Stromal cell of bone marrow (primary cell): Measurements from ENCODE around the gene SF3B2.
"Not testable (repeated sequence)": the region's sequence is repeated elsewhere in the genome, so short reads cannot be mapped to it uniquely, and the experiment has no call there.

Experiments
- DNase-seq: peaks from one replicate; pipeline ENCODE4 v3.0.0-alpha.2; 2012; ENCODE audit warnings: low read depth

SF3B2 gene

DNA sequence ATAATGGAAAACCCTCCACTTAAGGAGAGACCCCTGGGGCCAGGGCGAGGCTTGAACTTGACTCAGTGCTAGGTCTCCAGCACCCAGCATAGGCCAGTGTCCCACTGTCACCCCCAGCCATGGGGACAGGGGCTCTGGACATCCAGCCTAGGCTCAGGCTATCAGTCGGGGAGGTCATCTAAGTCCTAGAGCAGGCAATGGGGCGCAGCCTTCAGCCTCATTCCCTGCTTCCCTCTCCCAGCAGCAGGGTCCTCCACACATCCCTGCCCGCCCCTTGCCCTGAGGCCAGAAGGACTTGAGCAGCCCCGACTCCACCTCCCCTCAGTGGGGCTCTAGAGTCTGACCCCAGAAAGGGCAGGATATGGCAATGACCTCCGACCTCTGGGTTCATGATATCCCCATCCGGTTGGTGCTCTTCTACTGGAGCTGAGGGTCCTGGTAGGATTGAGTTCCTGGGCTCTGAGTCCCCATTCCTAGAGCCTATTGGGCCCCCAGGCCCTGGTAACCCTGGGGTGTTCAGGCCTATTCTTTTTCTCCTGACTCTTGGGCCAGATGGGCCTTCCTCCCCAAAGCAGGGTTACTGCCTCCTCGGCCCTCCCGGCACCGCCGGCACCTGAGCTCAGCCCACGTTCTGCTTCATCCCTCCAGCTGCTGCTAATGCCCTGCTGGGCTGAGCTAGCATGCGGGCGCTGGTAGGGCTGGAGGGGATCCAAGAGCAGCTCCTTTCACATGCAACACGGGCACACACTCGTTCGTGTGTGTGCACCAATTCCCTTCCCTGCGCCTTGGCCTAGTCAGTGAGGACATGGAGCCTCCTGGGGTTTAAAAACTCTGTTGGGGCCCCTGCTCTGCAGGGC is 36.0 kb upstream of the SF3B2 start:
- DNase-seq, result no peak

DNA sequence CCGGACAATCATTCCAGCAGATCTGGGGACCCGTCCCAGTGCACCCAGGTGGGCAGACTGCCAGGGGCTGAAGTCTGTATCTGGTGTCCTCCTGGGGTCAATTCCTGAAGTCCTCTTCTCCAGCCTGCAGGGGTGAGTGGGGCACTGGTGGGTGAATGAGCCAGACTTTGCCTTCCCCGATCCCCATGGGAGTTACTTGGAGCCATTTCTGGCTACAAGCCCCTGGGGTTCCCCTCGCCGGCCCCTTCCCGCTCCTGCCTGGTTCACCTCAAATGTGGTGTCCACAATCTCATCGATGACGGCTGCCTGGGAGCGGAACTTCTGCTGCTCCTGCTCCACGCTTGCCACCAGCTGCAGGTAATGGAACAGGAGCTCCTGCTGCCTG is 35.4 kb upstream of the SF3B2 start:
- no peak for DNase-seq

DNA sequence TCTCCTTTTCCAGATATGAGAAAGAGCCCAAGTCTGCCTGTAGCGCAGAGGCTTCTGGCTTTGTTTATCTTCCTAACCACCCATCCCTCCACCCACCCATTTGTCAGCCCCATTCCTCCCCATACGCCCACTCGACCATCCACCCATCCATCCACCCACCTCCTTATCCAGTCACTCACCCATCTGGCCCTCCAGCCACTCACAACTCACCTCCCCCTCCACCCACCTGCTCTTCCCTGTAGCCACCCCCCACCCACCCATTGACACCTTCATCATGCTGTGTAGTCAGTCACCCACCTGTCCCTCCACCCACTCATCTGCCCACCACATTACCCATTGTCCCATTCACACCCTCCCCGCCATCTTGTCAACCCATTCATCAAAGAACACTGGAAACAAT is 34.8 kb upstream of the SF3B2 start:
- DNase-seq, result no peak

DNA sequence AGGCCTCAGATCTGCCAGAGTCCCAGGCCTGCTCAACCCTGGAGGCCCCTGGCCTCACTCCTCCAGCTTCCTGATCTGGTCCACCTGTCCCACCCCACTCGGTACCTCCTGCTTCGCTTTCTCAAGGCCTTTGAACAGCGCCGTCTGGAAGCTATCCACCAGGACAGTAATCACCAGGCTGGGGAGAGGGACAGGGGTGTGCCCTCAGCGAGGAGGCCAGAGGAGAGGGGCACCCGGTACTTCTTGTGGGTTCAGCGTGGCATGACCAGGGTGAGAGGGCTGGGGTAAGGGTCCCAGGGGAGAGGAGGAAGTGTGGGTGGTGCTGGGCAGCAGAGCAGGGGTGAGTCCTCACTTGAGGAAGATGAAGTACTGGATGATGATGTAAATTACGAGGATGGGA is 32.0 kb upstream of the SF3B2 start:
- no peak for DNase-seq

DNA sequence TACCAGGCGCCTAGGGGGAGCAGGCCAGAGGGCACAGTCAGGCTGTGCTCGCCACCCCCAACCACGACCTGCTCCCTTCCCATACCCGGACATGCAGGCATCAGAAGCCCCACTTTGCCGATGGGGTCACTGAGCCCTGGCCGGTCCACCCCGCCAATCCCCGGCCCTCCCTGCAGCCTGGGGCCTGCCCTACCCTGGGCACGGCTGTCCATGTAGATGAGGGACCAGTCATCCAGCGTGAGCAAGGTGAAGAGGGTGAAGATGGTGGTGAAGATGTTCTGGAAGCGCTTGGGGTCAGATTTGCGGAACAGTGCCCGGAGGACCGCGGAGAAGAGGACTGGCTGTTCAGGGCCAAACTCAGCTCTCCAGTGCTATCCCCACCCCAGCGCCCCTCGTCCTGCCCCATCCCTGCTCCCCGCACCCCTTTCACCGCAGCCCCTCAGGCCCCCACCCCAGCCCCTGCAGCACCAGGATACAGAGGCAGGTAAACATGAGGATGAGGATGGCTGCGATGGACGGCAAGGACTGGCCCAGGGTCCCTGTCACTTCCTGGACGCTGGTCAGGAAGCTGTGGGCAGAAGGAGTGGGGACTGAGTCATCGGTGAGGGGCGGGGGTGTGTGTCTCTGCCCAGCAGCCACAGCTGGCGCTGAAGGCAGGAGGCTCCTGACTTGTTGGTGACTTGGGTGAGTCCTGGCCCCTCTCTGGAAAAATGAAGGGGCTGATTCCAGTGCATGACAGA is 31.4 kb upstream of the SF3B2 start:
- peak; percentile 47 for DNase-seq

DNA sequence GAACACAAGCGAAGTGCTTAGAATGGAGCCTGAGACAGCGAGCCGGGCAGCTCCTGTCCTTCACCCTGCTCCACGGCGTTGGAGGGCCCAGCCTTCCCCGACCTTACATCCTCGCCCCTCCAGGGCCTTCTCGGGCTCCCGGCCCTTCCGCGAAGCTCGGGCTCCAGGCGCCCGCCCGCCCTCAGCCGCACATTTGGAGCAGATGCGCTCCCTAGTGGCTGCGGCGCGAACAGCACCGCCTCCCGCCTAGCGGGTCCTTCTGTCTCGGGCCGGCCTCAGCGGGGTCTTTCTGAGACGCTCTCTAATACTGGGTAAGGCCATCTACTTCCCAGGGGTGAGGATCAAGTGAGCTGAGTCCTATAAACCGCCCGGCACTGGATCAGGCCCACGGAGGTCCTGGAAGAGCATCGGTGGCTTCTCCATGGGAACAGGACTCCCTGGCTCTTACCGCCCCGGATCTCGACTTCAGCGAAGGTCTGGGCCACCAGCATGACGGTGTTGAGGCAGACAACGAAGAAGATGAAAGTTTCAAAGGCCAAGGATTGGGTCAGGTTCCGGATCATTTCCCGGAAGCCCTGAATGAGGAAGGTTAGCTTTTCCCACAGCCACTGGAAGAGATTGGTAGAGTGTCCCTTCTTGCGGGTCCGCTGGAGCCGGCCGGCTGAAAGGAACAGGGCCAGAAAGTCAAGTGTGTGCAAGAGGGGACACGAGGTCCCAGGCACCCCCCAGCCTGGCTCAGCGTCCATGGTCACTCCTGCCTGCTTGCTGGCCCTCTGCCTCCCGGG is 29.6 kb upstream of the SF3B2 start:
- peak; percentile 24 for DNase-seq

DNA sequence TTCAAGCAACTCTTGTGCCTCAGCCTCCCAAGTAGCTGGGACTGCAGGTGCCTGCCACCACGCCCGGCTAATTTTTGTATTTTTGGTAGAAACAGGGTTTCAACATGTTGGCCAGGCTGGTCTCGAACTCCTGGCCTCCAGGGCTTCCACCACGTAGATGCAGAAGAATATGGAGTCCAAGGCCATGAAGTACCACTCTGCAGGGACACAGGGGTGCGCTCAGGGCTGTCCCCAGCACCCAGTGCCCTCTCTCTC is 29.1 kb upstream of the SF3B2 start:
- not testable (repeated sequence) for DNase-seq

DNA sequence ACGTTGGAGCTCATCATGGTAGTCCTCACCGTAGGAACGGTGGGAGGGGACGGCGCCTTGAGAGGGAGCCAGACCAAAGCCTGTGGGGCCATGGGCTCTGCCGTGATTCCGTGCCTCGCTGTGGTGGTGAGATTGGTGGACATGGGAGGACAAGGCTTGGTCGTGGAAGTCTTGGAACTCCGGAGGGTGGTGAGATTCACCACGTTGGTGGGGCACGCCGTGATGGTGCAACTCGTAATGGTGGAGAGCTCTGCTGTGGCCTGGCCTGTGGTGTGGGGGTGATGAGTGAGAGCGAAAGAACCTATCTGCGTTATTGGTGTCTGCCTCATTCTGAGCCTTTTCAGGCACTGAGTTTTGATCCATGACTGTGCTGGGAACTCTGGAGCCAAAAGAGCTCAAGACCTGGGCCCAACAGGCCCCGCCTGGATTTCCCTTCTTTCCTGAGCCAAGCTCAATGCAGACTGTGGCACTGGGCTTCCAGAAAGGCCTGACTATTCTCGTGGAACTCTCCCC is 26.1 kb upstream of the SF3B2 start, which contains the start of gene CATSPER1:
Gene CATSPER1, minus strand, starts transcription at position 463 of the 513 bp plus-strand sequence. Its CDS starts 100 bp downstream, at position 363.
- no peak for DNase-seq

DNA sequence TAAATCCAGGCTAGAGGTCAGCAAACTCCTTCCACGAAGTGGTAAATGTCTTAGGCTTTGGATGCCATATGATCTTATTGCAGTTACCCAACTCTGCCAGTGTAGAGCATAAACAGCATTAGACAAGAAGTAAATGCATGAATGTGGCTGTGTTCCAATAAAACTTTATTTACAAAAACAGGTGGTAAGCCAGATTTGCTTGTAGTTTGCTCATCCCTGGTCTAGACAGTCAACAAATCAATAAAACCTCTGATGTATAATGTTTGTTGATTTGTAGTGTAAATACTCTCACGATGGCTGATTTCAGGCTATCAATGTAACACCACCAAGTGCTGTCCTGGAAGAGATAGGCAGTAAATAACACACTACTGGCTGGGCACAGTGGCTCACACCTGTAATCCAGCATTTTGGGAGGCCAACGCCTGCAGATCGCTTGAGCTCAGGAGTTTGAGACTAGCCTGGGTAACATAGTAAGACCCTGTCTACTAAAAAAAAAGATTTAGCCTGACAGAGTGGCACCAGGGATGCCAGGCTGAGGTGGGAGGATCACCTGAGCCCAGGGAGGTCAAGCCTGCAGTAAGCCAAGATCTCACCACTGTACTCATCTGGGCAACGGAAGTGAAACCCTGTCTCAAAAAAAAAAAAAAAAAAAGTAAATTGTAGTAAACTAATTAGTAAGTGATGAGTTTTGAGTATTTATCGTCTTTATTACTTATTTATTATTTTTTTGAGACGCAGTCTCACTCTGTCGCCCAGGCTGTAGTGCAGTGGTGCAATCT is 19.0 kb upstream of the SF3B2 start:
- DNase-seq, result no peak

DNA sequence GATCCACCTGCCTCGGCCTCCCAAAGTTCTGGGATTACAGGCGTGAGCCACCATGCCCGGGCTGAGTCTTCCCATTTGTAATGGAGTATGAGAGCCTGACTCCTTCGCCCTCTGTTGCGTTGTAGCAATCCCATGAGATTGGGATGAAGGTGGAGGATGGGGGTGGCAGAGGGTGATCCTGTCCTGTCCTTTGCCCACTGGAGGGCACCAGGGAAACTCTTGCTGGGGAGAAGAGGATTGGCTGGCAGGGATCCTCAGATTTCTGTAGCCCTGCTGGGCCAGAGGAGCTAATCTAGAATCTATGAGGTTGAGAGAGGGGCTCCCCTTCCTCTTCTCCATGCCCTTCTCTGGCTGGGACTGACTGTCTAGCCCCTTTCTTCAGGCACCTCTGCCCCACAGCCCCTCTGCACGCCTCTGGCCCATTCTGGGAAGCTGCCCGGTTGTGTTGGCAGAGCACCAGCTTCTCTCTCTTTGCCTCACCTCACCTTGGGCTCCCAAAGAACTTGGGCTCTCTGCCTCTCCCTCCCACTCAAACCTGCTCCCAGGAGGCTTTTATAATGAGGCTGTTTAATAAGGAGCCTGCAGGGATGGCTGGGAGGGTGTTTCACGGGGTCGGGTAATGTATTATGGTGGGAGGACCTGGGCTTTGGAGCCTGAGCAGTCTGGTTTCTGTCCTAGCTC is 16.4 kb upstream of the SF3B2 start:
- DNase-seq, result no peak

DNA sequence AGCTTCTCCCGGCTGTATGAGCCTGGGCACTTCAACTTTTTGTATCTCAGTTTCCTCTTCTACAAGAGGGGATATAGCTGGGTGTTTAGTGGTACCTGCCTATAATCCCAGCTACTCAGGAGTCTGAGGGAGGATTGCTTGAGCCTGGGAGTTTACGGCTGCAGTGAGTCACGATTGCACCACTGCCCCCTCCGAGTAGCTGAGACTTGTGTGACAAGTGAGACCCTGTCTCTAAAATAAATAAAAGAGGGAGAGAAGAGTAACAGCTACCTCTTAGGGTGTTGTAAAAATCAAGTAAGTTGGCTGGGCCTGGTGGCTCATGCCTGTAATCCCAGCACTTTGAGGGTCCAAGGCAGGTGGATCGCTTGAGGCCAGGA is 15.8 kb upstream of the SF3B2 start:
- no peak for DNase-seq

DNA sequence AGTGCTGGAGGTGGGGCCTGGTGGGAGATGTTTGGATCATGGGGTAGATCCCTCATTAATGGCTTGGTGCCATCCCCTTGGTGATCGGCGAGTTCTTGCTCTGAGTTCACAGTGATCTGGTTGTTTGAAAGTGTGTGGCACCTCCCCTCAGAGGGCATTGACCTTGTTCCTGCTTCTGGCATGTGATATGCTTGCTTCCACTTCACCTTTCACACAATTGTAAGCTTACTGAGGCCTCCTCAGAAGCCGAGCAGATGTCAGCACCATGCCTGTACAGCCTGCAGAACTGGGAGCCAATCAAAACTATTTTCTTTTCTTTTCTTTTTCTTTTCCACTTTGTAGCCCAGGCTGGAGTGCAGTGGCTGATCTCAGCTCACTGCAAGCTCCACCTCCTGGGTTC is 14.8 kb upstream of the SF3B2 start:
- no peak for DNase-seq

DNA sequence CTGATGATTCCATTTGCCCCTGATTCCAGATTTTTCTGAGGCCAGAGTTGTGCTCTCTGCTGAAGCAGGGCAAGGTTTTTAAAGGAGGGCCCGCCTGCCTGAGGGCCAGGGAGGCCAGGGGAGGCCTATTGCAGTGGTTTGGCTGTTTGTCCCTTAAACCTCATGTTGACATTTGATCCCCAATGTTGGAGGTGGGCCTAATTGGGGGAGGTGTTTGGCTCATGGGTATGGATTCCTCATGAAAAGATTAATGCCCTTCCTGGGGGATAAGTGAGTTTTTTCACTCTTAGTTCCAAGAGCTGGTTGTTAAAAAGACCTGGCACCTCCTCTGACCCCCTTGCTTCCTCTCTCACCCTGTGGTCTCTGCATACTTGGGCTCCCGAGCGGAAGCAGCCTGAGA is 12.4 kb upstream of the SF3B2 start:
- no peak for DNase-seq

DNA sequence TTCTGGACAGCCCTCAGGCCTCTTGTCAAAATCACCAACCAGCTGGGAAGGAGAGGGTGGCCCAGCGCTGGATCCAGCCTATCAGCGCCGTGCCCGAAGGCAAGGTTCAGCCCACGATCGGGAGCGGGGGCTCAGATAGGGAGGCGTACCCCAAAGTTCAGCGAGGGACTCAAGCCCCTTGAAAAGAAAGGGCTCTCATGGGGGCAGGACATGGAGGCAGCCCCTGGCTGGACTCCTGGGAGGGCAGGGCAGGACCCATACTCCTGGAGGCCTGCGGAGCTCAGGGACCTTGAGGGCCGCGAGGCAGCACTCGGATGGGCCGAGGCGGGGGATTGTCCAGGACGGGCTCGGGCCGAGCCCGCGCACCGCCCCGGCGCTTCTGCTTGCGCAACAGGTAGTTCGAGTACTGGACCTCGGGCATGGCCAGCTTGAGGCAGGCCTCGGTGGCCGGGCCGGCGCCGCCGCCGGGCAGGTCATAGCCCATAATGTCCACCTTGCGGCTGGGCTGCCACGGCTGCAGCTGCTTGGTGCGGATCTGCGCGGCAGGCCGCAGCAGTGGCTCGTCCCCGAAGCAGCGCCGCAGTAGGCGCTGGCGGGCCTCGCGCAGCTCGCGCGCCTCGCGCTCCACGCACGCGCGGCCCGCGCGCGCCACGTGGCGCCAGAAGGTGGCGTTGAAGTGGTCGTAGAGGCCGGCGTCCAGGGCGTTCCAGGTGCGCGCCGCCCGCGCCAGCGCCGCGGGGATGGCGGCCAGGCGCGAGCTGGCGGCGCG is 9.8 kb upstream of the SF3B2 start:
- no peak for DNase-seq

DNA sequence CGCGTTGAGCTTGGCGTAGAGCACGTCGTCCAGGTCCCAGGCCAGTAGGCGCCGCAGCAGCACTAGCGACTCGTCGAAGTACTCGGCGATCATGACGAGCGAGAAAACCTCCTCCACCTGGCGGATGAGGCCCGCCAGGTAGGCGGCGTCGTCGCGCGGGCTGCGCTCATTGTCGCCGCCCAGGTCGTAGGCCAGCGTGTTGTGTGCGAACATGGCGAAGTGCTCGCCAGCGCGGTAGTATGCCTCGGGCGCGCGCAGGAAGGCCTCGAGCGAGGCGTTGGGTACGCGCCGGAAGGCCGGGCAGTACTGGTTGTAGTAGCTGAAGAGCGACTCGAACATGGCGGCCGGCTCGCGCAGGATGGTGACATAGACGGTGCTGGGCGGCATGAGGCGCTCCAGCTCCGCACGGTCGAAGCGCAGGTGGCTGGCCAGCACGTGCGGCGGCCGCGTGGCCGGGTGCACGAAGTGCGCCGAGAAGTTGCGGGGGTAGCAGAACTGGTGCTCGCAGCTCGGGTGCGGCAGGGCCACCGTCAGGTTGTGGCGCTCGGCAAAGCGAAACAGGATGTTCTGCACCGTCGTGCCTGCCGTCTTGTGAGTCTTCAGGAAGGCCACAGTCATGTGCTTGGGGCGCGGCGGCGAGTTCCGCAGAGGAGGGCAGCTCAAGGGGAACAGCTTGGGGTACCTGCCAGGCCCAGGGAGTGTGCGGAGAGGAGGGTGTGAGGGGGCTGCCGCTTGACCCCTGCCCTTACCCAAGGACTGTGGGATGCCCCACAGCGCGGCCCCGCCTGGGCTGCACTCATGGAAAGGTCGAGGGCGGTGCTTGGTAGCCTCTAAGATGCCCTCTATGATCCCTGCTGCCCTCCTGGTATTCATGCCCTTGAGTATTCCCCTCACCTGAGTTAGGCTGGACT is 8.9 kb upstream of the SF3B2 start:
- no peak for DNase-seq

DNA sequence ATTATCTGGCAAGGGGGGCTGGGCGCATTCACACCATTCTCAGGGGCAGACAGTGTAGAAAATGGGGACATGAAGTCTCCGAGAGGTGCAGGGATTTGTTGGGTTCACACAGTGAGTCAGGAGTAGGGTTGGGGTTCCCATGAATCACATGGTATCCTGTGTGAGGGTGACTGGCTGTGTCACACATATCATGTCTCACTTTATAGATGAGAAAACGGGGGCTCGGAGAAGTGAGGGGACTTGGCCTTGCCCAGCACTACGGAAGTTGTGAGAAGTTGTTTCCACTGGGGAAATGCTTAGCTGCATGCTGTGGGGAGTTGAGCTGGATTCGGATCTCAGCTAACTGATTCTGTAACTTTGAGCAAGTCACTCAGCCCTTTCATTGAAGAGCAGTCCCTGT is 7.4 kb upstream of the SF3B2 start:
- no peak for DNase-seq

DNA sequence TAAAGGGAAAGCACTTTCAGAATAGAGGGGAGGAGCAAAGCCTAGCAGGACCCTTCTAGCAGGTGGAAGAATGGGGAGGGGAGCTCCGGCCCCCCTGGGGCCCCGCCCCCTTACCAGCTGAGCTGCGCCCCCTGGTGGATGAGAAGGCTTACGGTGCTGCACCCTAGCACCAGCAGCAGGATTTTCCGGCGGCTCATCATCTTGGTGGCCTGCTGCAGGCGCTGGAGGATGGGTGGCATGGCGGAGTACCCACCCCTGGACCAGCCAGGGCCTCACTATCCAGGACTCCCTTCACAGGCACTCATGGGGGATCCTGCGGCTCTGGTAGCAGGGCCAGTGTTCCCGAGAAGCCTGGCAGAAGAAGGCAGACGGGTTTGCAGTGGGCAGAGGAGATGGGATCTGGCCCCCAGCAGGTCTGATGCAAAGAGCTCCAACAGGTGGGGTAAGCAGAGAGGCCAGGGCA is 7.0 kb upstream of the SF3B2 start:
- DNase-seq, result peak; percentile 45

DNA sequence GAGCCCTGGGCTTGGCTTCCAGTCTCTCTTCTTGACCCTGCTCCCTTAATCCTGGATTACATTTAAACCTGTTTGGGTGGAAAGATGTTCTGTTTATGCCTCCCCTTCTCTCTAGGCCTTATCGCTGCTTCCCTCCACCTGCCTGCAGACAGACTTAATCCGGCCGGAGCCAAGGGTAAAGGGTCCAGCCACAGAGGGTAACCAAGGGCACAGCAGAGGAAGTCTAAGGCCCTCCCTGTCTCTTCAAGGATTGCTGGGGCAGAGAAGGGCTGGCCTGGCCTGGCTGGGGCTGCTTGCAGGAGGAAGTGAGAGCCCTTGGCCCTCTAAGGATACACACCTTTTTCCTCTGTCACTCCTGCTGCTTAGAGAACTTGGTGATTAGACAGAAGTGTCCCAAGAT is 5.3 kb upstream of the SF3B2 start:
- no peak for DNase-seq
